ENCODE results near the gene HSPBP1. TPM values are rescaled to one million over a fixed set of nuclear protein-coding genes. Genes with fewer than 3 reads are reported as not detected.
A peak's percentile ranks its signal among the peaks of the same experiment; 100 is the strongest.

The HSPBP1 gene
- total RNA-seq, 1 donor from 2014 or later, result 29.2 TPM

DNA sequence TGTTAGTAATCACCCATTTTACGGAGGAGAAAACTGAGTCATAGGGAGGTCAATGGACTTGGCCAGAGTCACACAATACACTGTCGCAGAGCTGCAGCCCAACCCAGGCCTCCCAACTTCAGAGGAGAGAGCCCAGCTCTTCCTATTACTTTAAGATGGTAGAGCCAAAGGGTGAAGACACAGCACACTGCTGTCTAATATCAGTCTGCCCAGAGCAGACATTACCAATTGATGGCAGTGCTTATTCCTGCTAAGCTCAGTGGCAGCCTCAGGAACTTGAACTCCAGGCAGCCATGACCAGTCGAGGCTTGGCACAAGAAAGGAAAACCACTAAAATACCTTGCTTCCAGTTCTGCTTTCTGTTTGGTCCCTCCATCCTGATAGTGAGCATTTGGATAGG is 26.8 kb upstream of the HSPBP1 start:
- intact Hi-C loops (cut with DNase I), result no loop called here
- no peak for DNase-seq
- ATAC-seq (ENCODE audit: poor library complexity), result no peak

DNA sequence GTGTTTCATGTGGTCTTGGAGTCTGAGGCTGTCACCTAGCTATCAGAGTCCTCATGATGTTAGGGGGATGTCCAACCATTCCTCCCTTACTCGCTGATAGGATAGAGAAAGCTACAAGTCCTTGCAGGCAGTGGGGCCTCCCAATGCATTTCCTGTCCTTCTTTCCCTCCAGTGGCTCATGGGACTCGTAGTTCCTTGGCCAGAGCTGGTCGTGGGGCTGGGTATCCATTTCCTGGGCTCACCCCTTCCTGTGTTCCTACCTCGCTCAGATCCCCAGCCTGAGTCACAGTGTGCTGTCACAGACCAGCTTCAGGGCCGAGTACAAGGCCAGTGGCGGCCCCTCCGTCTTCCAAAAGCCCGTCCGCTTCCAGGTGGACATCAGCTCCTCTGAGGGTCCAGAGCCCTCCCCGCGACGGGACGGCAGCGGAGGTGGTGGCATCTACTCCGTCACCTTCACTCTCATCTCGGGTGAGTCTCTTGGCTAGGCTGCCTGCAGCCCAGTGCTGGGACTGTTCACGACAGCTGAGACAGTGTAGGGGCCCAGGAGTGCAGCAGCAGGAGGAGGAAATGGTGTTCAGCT is 26.2 kb upstream of the HSPBP1 start:
- DNase-seq, result no peak
- ATAC-seq (ENCODE audit: poor library complexity), result no peak
- intact Hi-C loops (cut with DNase I), result no loop called here

DNA sequence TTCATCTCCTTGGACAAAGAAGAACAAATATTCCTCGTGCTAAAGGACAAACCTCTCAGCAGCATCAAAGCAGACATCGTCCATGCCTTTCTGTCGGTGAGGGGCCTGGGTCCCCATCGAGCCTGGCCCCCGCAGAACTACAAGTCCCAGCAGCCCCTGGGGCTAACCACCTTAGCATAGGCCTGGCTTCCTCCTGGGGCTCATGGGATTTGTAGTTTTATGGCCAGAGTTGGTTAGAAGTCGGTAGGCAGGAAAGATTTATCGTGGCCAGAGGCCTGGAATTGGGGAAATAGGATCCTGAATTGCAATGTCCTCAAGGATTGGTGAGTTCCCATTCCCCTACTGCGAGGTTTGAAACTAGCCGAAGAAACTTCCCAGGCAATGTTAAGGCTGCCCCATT is 25.6 kb upstream of the HSPBP1 start:
- intact Hi-C loops (cut with DNase I), result no loop called here
- ATAC-seq (ENCODE audit: poor library complexity) (peak; percentile 67), DNase-seq (no peak)

DNA sequence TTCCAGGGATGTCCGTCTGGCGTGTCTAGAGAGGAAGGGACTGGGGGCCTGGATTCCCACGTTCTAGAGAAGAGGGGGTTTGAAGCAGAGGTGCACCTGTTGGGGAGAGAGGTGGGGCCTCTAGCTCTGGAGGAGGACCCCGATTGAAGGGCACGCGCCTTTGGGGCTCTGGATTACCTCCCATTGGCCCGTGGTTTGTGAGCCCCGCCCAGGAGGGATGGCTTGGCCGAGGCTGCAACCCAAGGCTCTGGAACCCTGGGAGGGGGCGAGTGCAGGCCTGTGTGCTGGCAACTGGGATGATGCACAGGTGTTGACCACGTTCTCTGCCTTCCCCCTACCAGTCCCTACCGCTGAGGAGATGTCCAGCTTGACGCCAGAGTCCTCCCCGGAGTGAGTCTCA is 25.1 kb upstream of the HSPBP1 start:
- ATAC-seq (ENCODE audit: poor library complexity), result no peak
- intact Hi-C loops (cut with DNase I), result loop anchor here (5.0 kb wide), 1 partner anchor 77 kb away; the partner anchor contains the start of gene TMEM238
- DNase-seq, result no peak

DNA sequence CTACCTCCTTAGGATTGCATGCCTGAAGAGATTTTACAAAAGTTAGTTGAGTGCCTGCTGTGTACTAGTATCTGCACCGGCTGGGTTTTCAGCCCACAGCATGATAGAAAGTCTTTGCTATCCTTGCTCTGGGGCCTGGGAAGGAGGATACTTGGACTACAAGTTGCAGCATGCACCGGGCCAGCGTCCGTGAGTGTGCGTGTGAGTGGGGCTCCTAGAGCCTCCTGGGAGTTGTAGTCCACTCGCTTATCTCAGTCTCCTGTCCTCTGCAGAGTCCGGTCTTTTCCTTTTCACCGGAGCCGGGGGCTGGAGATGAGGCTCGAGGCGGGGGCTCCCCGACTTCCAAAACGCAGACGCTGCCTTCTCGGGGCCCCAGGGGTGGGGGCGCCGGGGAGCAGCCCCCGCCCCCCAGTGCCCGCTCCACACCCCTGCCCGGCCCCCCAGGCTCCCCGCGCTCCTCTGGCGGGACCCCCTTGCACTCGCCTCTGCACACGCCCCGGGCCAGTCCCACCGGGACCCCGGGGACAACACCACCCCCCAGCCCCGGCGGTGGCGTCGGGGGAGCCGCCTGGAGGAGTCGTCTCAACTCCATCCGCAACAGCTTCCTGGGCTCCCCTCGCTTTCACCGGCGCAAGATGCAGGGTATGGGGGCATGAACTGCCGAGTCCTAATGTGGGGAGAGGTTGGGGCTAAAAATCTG is 24.5 kb upstream of the HSPBP1 start:
- intact Hi-C loops (cut with DNase I), result loop anchor here (5.0 kb wide), 1 partner anchor 78 kb away; the partner anchor contains the start of gene TMEM238
- peak; percentile 33 for ATAC-seq (ENCODE audit: poor library complexity)
- no peak for DNase-seq

DNA sequence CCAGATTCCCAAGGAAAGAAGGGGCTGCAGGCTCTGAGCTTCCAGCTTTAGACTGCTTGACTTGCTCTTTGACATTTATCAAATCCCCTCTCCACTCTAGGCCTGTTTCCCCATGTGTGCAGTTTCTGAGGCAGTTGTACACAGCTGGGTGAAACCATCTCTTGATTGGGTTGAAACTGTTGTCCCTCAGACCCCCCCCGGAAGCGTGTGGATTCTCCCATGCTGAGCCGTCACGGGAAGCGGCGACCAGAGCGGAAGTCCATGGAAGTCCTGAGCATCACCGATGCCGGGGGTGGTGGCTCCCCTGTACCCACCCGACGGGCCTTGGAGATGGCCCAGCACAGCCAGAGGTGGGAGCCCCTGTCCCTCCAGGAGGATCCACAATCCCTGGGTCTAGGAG is 23.6 kb upstream of the HSPBP1 start:
- intact Hi-C loops (cut with DNase I), result loop anchor here (5.0 kb wide), 1 partner anchor 79 kb away; the partner anchor contains the start of gene TMEM238
- DNase-seq (no peak), ATAC-seq (ENCODE audit: poor library complexity) (no peak)

DNA sequence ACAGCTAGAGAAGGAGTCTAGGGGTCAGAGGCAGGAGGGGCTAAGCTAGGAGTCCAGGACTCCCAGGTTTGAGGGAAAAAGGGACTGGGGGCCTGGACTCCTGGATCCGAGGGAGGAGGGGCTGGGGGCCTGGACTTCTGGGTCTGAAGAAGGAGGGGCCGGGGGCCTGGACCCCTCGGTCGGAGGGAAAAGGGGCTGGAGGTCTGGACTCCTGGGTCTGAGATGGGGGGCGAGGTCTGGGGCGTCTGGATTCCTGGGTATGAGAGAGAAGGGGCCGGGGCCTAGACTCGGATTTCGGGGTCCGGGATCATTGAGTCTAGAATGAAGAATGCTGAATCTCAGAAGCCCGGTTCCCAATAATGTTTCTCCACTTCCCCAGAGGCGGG is 22.4 kb upstream of the HSPBP1 start:
- intact Hi-C loops (cut with DNase I), result loop anchor here (5.0 kb wide), 1 partner anchor 80 kb away; the partner anchor contains the start of gene TMEM238
- DNase-seq (no peak), ATAC-seq (ENCODE audit: poor library complexity) (no peak)

DNA sequence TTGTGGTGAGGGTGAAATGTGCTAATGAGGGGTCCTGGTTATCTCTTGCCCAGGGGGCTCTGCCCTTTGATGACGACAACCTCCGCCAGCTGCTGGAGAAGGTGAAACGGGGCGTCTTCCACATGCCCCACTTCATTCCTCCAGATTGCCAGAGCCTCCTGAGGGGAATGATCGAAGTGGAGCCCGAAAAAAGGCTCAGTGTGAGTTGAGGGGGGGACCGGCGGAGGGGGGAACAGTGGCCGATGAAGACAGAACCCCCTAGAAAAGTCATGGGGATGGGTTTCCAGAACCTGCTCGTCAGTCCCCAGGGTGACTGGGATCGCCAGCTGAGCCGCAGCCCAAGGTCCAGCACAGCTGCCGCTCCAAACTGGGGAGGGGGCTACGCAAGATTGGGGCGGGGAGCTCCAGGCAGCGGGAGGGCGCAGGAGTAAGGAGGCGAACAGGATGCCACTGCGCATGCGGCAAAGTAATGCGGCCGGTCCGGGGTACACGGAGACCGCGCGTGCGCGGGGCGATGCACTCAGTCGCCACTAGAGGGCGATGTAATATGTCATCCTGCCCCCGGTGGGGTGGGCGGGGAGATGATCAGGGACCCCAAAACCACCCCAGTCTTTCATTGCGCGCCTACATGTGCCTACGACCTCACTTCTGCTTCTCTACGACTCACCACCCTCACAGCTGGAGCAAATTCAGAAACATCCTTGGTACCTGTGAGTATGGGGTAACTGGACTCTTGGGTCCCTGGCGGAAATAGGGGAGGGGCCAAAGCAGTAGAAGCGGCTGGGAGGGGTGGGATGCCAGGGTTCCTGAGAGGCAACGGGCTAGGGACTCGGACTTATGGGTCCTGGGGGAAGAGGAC is 21.8 kb upstream of the HSPBP1 start:
- DNase-seq (peak; percentile 93), ATAC-seq (ENCODE audit: poor library complexity) (peak; percentile 89)
- intact Hi-C loops (cut with DNase I), result loop anchor here (5.0 kb wide), 1 partner anchor 81 kb away; the partner anchor contains the start of gene TMEM238

DNA sequence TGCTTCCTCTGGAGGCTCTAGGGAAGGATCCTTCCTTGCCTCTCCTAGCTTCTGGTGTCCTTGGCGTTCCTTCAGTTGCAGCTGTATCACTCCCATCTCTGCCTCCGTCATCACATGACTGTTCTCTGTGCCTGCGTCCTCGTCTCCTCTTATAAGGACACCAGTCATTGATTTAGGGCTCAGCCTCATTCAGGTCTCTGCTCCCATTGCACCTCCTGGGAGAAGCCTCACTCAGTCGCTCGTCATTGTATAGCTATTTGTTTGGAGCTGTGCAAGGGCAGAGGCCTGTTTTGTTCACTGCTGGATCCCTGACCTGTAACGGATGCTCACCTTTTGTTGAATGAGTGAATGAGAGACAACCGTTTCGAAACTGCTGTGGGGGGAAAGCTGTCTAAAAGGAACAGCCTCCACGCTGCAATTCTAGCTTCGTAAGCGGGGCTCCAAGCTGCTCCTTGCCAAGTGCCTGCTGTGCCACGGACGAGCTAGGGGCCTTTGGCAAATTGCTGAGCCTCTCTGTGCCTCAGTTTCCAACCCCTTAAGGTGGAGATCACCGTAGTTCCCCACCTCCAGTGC is 21.1 kb upstream of the HSPBP1 start:
- ATAC-seq (ENCODE audit: poor library complexity), result no peak
- intact Hi-C loops (cut with DNase I), result loop anchor here (5.0 kb wide), 1 partner anchor 81 kb away; the partner anchor contains the start of gene TMEM238
- DNase-seq, result no peak

DNA sequence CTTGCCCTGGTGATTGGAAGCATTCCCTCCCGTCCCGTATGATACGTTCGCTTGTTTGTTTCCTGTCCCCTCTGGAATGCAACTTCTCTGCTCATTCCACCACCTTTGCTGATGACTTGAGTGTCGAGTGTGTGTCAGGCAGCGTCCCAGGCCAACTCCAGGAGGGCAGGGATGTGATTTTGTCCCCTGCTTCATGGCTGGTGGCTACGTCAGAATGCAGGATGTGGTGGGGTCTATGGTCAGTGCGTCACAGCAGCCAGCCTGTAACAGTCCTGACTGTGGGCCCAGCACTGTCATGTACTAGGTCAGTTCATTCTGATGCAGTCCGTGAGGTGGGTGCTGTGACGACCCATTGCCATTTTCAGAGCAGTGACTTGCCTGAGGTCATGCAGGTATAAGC is 20.1 kb upstream of the HSPBP1 start:
- DNase-seq (no peak), ATAC-seq (ENCODE audit: poor library complexity) (no peak)
- intact Hi-C loops (cut with DNase I), result loop anchor here (5.0 kb wide), 1 partner anchor 82 kb away; the partner anchor contains the start of gene TMEM238

DNA sequence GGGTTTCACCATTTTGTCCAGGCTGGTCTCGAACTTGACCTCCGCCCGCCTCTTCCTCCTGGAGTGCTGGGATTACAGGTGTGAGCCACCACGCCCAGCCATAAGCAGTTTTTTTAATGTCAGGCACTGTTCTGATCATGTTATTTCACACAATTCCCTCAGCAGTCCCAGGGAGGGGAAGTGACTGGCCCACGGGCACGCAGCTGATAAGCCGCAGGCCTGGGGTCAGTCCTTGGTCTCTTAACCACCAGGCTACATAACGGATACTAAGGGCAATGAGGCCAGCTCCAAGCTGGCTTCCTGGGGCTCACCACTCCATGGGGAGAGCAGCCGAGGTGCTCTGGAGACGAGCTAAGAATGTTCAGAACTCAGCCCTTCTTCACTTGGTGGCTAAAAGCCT is 17.4 kb upstream of the HSPBP1 start:
- ATAC-seq (ENCODE audit: poor library complexity) (no peak), DNase-seq (no peak)
- intact Hi-C loops (cut with DNase I), result no loop called here

DNA sequence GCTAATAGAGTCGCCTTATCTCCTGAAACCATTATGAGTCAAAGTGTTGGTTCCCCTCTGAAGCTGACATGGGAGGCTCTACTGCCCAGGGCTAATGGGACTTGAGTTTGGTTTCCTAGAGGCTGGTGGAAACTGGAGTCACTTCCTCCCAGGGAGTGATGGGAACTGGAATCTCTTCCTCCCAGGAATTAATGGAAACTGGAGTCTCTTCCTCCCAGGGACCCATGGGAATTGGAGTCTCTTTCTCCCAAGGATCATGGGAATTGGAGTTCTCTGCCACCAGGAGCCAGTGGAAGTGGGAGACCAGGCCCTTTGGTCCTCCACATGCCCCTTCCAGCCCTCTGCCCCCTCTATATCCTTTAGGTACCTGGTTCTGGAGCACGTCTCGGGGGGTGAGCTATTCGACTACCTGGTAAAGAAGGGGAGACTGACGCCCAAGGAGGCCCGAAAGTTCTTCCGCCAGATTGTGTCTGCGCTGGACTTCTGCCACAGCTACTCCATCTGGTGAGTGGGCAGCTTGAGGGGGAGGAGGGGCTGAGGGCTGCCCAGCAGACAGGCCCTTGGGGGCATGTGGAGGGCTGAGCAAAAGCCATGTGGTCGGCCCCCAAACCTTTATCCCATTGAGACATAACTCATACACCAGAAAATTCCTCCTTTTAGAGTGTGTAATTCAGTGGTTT is 9.3 kb upstream of the HSPBP1 start:
- intact Hi-C loops (cut with DNase I), result no loop called here
- ATAC-seq (ENCODE audit: poor library complexity), result no peak
- no peak for DNase-seq

DNA sequence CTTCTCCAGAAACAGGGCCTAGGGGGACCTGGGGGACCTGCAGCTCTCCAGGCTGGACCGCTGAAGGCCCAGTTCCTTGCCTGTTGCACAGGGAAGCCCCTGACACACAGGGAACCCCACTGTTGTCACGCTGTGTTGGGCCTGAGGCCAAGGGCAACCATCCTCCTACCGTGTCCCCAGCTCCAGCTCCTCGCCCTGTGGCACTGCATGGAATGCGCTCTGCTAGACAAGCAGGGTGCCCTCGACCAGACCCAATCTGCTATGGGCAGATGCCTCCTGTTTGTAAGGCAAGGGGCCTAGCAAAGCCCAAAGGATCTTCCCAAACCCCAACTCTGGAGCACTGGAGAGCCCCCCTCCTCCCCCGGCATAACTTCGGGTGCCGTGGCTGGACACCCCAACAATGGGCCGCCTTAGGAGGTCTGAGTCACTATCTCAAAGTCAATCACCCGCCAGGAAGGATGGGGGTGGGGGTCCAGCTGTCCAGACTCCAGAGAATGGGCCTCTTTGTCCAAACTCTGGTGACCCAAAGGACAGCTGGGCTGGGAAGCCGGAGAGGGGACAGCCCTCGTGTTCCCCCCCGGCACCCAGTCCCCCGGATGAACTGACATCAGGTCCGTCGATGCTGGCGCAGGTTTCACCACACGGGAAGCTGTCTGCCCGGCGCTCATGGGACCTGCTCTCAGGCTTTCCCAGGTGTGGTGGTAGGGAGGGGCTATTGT is 7.6 kb upstream of the HSPBP1 start:
- intact Hi-C loops (cut with DNase I), result no loop called here
- DNase-seq (no peak), ATAC-seq (ENCODE audit: poor library complexity) (no peak)

DNA sequence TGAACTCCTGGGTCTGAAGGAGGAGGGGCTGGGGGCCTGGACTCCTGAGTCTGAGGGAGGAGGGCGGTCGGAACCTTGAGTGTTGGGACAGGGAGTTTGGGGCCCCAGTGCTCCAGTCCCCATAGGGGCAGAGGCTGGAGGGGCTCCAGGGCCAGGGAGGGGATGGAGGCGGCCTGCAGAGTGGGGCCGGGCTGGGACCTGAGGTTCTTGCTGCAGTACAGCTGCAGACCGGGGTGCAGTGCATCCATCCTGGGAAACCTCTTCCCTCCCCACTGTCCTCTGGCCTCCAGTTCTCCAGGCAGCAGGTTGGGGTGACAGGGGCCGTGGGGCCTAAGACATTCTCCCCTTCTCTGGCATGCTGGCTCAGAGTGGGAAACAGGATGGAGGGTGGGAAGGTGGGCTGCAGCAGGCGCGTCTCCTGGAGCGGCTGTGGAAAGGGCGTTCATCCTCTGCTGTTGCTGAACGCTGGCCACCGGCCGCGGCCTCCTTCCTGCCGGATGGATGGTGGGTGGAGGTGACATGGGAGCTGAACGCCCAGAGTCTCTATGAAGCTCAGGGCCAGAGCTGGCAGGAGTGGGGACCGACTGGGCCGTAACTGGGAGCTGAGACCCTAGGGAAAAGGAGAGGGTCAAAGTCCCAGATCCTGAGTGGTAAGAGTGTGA is 5.5 kb upstream of the HSPBP1 start:
- no peak for ATAC-seq (ENCODE audit: poor library complexity)
- no peak for DNase-seq
- intact Hi-C loops (cut with DNase I), result no loop called here

DNA sequence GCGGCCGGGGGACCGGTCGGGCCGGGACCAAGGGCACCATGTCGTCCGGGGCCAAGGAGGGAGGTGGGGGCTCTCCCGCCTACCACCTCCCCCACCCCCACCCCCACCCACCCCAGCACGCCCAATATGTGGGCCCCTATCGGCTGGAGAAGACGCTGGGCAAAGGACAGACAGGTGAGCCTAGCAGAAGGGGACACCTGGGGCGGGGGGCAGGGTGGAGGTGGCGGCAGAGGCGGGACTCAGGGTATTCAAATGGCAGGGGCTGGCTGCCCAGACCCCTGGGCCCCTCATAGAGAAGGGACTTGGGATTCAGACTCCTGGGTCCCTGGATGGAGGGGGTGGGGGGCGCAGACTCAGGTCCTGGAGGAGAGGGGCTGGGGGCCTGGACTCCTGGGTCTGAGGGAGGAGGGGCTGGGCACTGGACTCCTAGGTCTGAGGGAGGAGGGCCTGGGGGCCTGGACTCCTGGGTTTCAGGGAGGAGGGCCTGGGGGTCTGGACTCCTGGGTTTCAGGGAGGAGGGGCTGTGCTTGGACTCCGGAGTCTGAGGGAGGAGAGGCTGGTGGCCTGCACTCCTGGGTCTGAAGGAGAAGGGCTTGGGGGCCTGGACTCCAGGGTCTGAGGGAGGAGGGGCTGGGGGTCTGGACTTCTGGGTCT is 4.6 kb upstream of the HSPBP1 start:
- DNase-seq (no peak), ATAC-seq (ENCODE audit: poor library complexity) (no peak)
- intact Hi-C loops (cut with DNase I), result no loop called here

DNA sequence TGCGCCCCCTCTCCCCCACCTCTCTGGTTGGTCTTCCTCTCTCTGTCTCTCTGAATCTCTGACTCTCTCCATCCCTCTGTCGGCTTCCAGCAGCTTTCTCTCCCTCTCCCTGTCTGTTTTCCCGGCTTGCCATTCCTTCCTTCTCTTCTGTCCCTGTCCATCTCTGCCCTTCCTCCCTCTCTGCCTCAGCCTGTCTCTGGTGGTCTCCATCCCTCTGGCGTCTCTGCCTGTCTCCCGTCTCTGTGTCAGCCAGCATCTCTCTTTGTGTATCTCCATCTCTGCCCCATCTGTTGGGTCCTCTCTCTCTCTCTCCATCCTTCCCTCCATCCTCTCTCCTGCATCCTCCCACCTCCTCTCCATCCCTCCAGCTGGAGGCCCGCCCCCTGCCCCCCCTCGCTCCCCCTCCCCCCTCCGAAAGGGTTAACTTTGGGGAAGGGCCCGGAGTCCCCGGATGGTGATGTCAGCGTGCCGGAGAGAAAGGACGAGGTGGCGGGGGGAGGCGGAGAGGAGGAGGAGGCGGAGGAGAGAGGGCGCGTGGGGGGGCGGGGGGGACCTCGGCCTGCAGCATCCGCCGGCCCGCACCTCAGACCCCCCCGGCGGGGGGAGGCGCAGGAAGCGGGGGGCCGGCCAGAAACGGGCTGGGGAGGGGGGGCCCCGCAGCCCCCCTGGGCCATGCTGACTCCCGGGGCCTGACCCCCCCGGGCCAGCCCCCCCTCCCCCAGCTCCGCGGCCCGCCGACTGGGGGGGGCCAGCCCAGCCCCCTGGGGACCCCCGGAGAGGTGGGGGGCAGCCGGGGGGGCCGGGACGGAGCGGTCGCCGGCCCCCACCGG is 3.9 kb upstream of the HSPBP1 start, which contains the start of gene BRSK1:
Gene BRSK1, plus strand, starts transcription at position 450 of the 830 bp plus-strand sequence. CDS start 446 bp downstream, outside the sequence.
- DNase-seq (peak; percentile 71), ATAC-seq (ENCODE audit: poor library complexity) (no peak)
- intact Hi-C loops (cut with DNase I), result no loop called here

All from Right ventricle myocardium superior (tissue), 1 donor.